ENCODE results near the gene TMEM131. TPM values are rescaled to one million over a fixed set of nuclear protein-coding genes. Genes with fewer than 3 reads are reported as not detected.
"Not testable (repeated sequence)": the region's sequence is repeated elsewhere in the genome, so short reads cannot be mapped to it uniquely, and the experiment has no call there.

Gene TMEM131
- total RNA-seq, 1 donor from 2014 or later = 59.4 TPM

- Histone ChIP-seq H3K4me3 (no peak overlapping the region), H3K9me3 (ENCODE audit: low read depth) (no peaks in the 10 kb centered on the region), H2AFZ (replicated peaks) (no peak overlapping the region), H3K4me2 (no peak overlapping the region), H3K79me2 (ENCODE audit: low read depth) (no peaks in the 10 kb centered on the region), H3K27me3 (no peaks in the 10 kb centered on the region), H3F3A (ENCODE audit: low read depth) (no peaks in the 10 kb centered on the region), H3K4me1 (no peaks in the 10 kb centered on the region), H3K9ac (no peak overlapping the region), H3K36me3 (no peaks in the 10 kb centered on the region), H4K20me1 (ENCODE audit: low read depth) (no peaks in the 10 kb centered on the region), H3K27ac (no peak overlapping the region)
- H3K36me3 Mint-ChIP-seq = peaks cover 1% of the 10 kb centered on the region
- no peaks in the 10 kb centered on the region for H3K9me3 Mint-ChIP-seq
- peaks cover 7% of the 10 kb centered on the region for H3K27me3 Mint-ChIP-seq (ENCODE audit: insufficient read depth, low read depth)
- peak overlapping the region; percentile 21 for H3K27ac Mint-ChIP-seq
- peaks cover 23% of the 10 kb centered on the region for H3K4me1 Mint-ChIP-seq
- TF ChIP-seq CTCF (IDR thresholded peaks at IDR 0.05) (no peak), EZH2phosphoT487 (IDR thresholded peaks at IDR 0.05) (no peak), EZH2 (IDR thresholded peaks at IDR 0.05) (no peak)
- DNase-seq (ENCODE audit: low spot score) = no peak
- no peak overlapping the region for H3K4me3 Mint-ChIP-seq
Observed at GRCh38 chr2:97714084-97714949, 281.4 kb downstream of the TMEM131 start.

GRCh38 chr2:97713296-97714083, 282.3 kb downstream of the TMEM131 start, which contains the start of gene ZAP70:
Gene ZAP70, plus strand, starts transcription at chr2:97713576. Its CDS starts 10,461 bp downstream, at chr2:97724037.
- Histone ChIP-seq H3K4me1 (no peaks in the 10 kb centered on the region), H2AFZ (replicated peaks) (peak within 1 kb of the TSS; percentile 40), H3F3A (ENCODE audit: low read depth) (no peaks in the 10 kb centered on the region), H3K4me3 (no peak within 1 kb of the TSS), H3K79me2 (ENCODE audit: low read depth) (no peaks in the 10 kb centered on the region), H3K9ac (no peak within 1 kb of the TSS), H3K27me3 (no peaks in the 10 kb centered on the region), H4K20me1 (ENCODE audit: low read depth) (no peaks in the 10 kb centered on the region), H3K27ac (no peak within 1 kb of the TSS), H3K9me3 (ENCODE audit: low read depth) (no peaks in the 10 kb centered on the region), H3K36me3 (no peaks in the 10 kb centered on the region), H3K4me2 (no peak within 1 kb of the TSS)
- no peak for TF ChIP-seq EZH2 (IDR thresholded peaks at IDR 0.05)
- TF ChIP-seq CTCF (IDR thresholded peaks at IDR 0.05) = no peak
- TF ChIP-seq EZH2phosphoT487 (IDR thresholded peaks at IDR 0.05) = no peak
- Mint-ChIP-seq H3K9me3 (no peaks in the 10 kb centered on the region), H3K4me3 (no peak within 1 kb of the TSS), H3K36me3 (peaks cover 1% of the 10 kb centered on the region), H3K4me1 (peaks cover 23% of the 10 kb centered on the region), H3K27ac (peak within 1 kb of the TSS; percentile 72), H3K27me3 (ENCODE audit: insufficient read depth, low read depth) (peaks cover 10% of the 10 kb centered on the region)
- DNase-seq (ENCODE audit: low spot score) = no peak

DNA sequence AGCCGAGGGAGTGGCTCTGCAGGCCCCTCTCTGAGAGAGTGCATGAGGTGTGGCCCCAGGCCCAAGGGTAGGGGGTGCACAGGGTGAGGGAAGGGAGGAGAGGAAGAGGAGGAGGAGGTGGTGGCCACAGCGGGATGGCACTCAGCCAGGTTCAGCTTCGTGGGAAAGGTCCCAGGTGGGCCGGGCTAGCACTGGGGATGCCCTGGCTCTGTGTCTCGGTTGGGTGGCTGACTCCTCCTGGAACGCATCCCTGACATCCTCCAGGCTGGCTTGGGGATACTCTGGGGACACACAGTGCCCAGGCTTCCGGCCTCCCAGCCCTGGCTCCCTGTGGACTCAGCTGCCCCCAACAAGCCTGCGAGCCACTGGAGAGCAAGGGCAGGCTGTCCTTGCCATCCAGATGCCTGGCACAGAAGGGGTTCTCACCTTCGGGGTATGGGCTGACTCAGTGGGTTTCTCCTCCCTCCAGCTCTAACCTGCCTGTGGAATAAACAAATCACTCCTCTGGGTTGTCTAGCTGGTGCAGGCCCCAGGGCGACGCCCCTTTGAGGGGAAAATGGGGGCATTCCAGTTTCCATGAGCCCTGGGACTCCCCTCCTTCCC, 283.0 kb downstream of the TMEM131 start:
- Histone ChIP-seq H3K9me3 (ENCODE audit: low read depth) (no peaks in the 10 kb centered on the region), H3K36me3 (no peaks in the 10 kb centered on the region), H3K27me3 (no peaks in the 10 kb centered on the region), H3K4me3 (no peak overlapping the region), H3K4me1 (no peaks in the 10 kb centered on the region), H3K27ac (no peak overlapping the region), H2AFZ (replicated peaks) (peak overlapping the region; percentile 40), H3F3A (ENCODE audit: low read depth) (no peaks in the 10 kb centered on the region), H3K79me2 (ENCODE audit: low read depth) (no peaks in the 10 kb centered on the region), H3K4me2 (no peak overlapping the region), H3K9ac (no peak overlapping the region), H4K20me1 (ENCODE audit: low read depth) (no peaks in the 10 kb centered on the region)
- no peak overlapping the region for H3K4me3 Mint-ChIP-seq
- no peaks in the 10 kb centered on the region for H3K9me3 Mint-ChIP-seq
- peaks cover 1% of the 10 kb centered on the region for H3K36me3 Mint-ChIP-seq
- no peak for DNase-seq (ENCODE audit: low spot score)
- H3K27me3 Mint-ChIP-seq (ENCODE audit: insufficient read depth, low read depth) = peaks cover 10% of the 10 kb centered on the region
- peaks cover 20% of the 10 kb centered on the region for H3K4me1 Mint-ChIP-seq
- no peak overlapping the region for H3K27ac Mint-ChIP-seq
- TF ChIP-seq CTCF (IDR thresholded peaks at IDR 0.05) (no peak), EZH2 (IDR thresholded peaks at IDR 0.05) (no peak), EZH2phosphoT487 (IDR thresholded peaks at IDR 0.05) (no peak)

DNA sequence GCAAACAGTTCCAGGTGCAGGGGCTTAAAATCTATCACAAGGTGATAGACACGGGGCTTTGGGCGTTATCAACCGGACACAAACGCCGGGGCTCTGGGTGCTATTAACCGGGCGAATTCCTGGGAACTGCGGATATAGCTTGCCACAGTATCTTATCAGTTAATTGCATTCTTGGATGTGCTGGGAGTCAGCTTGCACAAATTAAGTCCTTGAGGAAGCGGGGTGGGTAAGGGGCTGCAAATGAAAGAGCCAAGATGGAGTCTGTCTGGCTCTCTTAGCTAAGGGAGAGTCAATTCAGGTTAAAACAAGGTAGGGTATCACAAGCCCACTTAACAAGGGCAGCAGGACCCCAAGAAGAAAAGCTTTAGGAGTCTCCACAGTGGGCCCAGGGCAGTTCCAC, 283.6 kb downstream of the TMEM131 start:
- not testable (repeated sequence) for H3K36me3 ChIP-seq; H4K20me1 ChIP-seq (ENCODE audit: low read depth); H3K9me3 ChIP-seq (ENCODE audit: low read depth); H3K9me3 Mint-ChIP-seq; H3K9ac ChIP-seq; H3K36me3 Mint-ChIP-seq; H3K27ac ChIP-seq; DNase-seq (ENCODE audit: low spot score); H2AFZ ChIP-seq (replicated peaks); H3K4me1 ChIP-seq; H3K4me3 ChIP-seq; H3K4me2 ChIP-seq; H3K79me2 ChIP-seq (ENCODE audit: low read depth); H3F3A ChIP-seq (ENCODE audit: low read depth); H3K4me3 Mint-ChIP-seq; H3K27me3 ChIP-seq
- Mint-ChIP-seq H3K27ac (peak overlapping the region; percentile 57), H3K4me1 (peaks cover 16% of the 10 kb centered on the region), H3K27me3 (ENCODE audit: insufficient read depth, low read depth) (peaks cover 10% of the 10 kb centered on the region)
